HG03457 (cell line): ENCODE measurements around the gene CAMTA2.

ENCODE experiments used
- ATAC-seq: cut with Tn5 transposase; IDR thresholded peaks from one replicate; pipeline ENCODE4 v1.9.1; 2021; ENCODE audit warnings: moderate number of reproducible peaks; ENCODE audit not compliant: unreplicated experiment

Gene CAMTA2

DNA sequence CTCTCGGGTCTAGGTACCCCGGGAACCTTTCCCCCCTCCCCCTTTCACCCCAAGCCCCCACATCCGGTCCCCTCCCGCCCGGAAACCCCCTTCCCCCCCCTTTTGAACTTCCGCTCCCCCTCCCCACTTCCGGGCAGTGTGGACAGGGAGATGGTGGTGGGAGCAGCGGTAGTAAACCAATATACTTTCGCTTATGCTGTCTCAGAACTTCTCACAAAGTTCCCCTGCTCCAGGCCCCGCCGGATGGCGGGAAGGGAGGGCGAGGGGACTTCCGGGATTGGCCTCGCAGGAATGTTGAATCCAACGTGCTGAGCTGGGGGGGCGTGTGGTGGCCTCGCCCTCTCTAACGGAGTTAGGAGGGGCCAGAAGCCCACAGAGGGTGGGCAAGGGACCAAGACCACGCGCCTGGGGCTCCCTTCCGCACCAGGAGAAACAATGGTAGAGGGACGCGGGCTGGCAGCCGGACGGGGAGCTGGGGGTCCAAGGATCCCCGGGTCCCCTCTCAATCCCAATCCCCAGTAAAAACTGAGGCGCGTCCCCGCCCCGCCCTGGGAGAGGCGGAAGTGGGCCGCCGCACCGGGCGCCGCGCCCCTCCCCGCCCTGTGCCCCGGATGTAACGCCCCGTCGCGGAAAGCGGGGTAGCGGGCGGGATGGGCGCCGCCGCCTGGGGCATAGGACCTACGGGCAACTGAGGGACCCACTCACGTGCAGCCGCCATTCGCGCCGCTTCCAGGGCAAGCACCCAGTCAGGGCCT lies 39.9 kb downstream of the CAMTA2 start:
- no peak for ATAC-seq

DNA sequence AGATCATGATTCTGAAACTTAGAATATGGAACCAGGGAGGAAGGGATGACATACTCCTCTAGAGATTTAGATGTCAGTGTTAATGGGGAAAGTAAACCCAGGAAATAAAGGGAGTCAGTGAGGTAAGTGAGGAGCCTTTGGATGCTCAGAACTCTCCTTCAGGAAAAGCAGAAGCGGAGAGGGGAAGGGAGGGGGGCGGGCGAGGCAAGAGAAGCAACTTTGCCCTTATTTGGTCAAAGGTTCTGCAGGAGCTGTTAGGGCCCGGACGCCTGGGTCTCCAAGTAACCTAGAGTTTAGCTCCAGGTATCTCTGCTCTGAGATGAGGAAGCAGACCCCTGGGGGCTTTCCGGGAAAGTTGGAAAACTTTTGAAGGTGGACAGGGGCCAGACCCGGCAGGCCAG lies 40.5 kb downstream of the CAMTA2 start:
- ATAC-seq = no peak

DNA sequence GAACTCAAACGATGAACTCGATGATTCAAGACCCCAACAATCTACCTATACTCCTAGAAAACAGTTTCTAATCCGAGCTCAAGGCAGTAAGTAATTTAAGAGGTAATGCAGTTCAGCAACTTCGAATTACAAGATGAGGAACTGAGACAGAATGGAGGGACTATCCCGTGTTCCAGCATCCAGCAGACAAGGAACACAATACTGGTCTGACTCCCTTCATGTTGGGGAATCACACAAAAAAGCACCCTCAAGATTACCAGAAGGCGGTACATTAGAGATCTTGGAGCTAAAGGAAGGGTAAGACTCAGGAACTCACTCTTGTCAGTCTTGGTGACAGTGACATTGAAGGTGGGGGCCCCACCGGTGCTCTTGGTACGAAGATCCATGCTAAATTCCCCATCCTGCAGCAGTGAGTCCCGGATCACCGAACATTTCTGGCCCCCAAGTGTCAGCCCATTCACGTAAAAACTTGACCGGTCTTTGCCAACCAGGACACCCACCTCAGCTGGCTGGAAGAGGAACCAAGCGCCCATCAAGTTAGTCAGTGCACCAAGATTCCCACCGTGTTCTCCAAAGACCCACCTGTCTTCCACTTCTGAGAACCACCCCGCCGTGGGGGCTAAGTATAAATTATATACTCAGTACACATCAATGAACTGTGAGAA lies 41.0 kb downstream of the CAMTA2 start:
- no peak for ATAC-seq

DNA sequence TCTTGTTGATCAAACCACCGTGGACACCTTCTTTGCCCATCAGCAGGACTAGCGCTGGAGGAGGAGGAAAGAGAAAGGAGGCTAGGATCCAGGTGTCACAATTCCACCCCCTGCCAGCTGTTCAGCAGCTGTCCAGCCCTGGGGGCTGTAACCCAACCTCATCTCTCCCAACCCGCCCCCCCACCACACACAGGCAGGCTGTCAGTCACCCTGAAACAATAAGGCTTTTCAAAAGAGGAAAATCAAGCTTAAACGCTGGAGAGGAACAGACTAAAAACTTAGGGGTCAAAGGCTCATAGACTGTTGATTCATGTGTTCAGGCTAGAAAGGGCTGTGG lies 41.6 kb downstream of the CAMTA2 start:
- ATAC-seq = no peak

DNA sequence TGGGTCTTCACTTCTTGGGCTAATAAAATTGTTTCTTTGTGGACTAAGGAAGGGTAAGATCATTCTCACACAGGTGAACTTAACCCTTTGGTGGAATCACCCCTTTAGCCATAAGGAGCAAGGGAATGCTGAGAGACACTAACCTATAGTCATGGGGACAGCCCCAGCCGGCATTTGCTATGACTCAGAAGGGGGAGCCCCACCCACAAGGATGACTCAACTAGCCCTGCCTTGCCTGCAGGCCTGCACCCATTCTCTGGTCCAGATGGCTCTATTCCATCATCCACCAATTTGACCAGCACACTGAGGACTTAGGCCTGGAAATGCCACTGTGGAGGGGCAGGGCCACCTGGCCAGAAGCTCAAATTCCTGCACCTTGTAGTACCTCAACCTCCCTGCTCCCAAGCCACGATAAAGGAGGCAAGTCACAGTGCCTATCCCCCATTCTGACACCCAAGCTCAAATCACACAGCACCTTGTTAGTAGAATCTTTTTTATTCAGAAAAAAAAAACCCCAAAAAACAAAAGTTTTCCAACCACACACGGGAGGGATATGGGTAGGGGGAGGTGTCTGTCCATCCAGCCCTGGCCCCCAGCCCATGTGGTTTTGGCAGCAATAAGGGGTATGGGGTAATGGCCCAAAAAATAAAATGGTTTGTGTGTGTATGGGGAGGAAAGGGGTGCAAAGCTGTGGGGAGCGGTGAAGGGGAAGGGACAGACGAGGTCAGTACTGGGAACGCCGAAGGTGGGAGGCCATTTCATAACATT lies 42.1 kb downstream of the CAMTA2 start:
- no peak for ATAC-seq

DNA sequence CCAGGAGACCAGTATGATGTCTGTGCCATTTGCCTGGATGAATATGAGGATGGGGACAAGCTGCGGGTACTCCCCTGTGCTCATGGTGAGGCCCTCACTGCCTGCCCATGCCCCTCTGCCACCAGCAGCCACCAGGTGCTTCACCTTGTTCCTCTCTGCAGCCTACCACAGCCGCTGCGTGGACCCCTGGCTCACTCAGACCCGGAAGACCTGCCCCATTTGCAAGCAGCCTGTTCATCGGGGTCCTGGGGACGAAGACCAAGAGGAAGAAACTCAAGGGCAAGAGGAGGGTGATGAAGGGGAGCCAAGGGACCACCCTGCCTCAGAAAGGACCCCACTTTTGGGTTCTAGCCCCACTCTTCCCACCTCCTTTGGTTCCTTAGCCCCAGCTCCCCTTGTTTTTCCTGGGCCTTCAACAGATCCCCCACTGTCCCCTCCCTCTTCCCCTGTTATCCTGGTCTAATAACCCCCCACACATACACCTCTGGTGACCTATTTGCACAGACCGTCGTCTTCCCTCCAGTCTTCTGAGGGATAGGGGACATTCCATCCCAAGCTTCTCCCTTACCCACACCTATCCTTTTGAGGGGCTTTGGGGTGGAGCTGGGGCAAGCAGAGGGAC lies 42.8 kb downstream of the CAMTA2 start:
- ATAC-seq = no peak

DNA sequence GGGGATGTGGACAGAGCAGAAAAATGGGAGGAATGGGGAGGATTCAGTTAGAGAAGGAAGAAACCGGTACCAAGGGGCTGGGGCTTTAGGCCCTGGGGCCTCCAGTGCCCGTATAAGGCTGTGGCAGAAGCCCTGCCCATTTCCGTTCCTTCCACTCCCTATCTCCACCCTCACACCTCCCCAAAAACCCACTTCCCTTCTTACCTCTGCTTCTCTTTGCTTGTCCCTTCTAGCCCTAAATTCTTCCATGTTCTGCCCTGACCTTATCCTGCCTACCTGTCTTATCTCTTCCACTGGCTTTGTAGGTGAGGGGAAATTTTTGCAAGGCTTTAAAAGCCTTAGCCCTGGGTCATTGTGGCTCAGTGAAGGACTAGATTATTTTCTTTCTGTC lies 43.3 kb downstream of the CAMTA2 start:
- ATAC-seq = no peak

DNA sequence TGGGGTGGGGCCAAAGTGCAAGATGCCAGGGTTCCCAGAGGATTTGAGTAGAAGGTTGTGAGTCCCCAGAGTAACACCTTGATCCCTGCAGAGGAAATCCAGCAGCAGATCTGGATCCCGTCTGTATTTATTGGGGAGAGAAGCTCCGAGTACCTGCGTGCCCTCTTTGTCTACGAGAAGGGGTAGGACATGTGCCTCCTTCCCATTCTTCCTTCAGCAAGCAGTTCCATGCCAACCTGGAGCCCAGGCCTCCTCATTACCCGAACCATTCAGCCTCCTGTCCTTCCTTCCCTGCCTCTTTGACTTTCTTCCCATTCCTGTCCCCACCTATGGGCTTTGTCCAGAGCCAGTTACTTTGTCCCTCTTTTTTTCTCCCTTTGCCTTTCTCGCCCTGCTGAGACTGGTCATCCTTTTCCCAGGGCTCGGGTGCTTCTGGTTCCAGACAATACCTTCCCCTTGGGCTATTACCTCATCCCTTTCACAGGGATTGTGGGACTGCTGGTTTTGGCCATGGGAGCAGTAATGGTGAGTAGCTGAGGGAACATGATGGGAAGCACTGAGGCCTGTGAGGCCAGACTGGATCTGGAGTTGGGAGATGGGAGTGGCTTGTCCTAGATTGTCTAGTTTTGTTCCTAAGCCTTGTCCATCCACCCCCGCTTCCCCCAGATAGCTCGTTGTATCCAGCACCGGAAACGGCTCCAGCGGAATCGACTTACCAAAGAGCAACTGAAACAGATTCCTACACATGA lies 44.5 kb downstream of the CAMTA2 start:
- ATAC-seq = no peak

DNA sequence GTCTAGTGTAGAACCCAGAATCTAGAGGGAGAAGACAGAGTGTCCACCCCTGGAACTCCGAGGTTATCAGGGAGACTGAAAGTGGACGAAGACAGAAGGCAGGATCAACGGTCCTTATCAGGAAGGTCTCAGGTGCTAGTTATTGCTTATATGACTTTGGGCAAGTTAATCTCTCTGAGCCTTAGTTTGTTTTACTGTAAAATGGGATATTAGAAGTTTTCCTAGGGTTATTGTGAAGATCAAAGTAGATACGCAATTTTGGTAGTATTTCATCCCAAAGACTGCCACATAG lies 46.2 kb downstream of the CAMTA2 start:
- ATAC-seq = no peak

DNA sequence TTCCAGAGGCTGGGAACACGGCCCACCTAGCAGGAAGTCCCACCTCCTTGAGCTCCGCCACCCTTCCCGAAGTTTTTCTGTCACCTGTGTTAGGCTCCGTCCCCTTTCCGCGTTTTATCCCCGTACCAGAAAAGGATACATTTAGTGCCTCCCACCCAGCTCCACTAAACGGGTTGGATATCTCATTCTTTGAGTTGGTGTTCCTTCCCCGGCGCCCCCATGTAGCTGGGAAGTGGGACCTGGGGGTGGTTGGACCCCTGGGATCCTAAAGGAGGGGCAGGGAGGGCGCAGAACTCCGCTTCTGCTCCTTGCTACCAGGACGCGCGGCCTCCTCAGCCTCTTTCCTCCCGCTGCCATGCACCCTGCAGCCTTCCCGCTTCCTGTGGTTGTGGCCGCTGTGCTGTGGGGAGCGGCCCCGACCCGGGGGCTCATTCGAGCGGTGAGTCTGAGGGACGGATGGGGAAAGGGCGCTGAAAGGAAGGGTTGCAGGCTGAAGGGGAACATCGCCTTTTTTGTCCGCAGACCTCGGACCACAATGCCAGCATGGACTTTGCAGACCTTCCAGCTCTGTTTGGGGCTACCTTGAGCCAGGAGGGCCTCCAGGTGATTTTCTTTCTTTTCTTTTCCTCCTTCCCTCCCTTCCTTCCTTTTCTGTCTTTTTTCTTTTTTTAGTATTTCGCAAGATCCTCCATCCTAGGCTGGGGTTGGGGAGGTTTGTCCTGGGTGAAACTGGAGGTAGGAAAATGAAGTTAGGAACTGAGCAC lies 46.7 kb downstream of the CAMTA2 start:
- ATAC-seq = peak; percentile 7

DNA sequence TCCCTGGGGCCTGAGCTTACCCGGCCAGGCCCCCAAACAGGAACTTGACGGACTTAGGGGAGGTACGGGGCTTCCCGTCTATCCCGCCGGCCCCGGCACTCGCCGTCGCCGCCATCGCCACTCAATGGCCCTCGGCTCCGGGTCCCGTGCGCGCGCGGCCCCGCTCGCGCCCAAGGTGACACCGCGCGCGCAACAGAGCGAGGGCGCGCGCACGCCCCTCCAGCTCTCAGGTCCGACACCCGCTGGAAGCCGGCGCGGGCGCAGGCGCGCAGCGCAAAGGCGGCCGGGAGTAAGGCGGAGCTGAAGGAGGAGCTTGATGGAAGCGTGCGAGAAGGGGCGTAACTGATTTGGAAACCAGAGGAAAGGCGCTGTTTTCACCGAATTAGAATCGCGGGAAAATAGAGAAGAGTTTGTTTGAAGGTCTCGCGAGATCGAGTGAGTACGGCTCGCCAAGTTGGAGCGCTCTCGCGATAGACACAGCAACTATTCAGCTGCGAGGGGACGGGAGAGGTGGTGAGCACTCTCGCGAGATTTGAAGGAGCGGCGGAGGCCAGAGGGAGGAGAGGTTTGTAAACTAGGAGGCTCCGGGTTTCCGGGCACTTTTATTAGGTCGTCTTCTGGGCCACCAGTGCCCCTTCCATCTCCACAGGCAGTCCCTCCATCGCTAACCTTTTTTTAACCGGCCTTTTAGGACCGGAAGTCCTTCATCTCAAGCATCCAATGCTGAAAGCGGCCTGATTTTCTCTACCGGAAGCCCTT lies 47.5 kb downstream of the CAMTA2 start, which contains the start of the genes RNF167 and SLC25A11:
Gene RNF167 (plus strand): TSS at position 473 of the 759 bp plus-strand sequence. CDS start 642 bp downstream, outside the sequence.
Gene SLC25A11 (minus strand): TSS at position 251 of the 759 bp plus-strand sequence. CDS start 136 bp downstream, at position 115.
- peak; percentile 49 for ATAC-seq

DNA sequence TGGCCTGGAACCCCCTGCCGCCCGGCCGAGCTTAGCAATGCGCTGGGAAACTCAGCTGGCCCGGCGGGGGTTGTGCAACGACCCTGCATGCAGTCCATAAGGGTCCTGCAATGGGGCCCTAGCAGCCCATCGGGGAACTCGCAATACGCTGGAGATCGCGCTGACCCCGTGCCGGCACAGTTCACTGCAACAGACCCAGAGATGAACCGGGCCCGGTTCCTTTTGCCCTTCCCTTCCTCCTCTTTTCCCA lies 48.0 kb downstream of the CAMTA2 start:
- peak; percentile 3 for ATAC-seq

DNA sequence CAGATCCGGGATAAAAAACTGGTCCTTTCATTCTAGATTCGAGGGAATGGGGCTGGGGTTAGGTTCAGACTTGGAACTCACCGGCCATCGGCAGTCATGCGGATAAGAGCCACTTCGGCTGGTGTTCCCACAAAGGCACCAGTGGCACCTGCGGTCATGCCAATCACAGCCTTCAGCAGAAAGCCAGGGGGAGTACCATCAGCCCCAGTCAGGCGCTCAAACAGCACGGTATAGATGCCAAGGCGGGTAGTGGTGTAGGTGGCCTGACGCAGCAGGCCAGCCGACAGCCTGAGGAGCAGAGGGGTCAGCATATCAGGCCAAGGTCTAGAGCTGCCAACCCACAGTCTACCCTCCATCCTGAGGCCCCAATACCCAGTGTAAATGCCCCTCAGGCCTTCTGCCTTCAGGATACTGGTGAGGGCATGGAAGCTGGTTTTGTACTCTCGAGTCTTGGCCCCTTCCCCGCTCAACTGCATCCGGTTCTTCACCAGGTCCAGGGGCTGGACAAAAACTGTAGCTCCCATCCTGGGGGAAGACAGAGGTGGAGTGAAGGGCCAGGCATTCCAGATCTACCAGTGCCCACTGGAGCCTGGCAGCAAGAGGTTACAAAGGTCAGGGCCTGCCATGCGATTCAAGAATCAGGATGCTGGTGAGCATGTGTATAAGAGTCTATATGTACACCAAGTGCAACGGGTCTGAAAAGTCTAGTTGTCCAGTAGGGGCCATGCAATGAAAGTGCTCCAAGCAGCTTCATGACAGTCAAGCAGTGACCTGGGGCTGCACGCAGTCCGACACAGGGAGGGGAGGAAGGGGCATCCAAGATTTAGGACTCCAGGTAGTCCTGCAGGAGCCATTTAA lies 48.6 kb downstream of the CAMTA2 start:
- ATAC-seq = no peak

DNA sequence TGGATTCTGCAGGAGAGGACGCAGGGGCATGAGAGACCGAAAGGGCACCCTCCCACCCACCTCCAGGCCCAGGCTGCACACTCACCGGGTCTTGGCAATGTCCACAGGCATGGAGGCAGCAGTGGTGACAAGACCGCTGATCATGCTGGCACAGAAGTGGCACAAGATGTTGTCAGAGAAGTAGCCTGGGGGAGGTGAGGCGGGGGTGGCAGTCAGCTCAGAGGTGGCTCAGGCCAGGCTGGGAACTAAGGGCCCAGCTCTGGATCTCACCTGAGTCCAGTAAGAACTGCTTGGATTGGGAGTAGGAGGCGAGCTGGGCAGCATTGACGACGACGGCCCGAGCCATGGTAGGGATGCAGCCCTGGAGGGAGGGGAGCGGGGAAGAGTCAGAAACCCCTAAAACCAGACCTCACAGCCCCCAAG lies 49.4 kb downstream of the CAMTA2 start:
- no peak for ATAC-seq

DNA sequence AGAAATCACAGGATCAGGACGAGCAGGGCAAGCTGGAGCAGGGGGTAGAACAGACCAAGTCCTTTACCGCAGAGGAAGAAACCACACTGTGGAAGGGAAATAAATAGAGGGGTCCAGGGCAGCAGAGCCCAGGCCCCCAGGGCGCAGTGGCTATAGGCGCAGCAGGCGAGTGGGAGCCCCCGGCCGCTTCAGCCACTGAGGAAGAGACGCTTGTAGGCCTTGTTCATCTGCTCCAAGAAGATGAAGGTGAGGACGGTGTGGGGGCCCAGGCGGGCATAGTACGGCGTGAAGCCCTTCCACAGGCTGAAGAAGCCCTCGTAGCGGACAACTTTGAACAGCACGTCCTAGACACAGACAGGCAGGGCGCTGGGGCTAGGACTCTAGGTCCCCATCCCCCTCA lies 49.9 kb downstream of the CAMTA2 start:
- no peak for ATAC-seq

DNA sequence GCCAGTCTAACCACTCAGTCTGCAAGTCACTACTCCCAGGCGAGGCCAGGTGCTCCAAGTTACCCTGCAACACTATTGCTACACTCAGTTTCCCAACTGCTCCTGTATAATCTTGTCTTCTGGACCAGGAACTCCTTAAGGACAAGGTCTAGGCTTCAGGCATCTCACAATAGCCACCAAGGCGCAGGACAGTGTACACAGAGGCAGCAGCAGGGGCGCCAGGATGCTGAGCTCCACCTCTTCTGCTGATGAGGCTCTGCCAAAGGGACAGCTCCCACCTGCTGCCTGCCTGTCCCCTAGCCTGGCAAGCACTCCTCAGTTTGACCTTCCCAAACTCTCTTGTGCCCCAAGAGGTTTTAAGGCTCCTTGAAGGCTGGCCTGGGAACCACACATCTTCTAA lies 51.0 kb downstream of the CAMTA2 start:
- no peak for ATAC-seq

DNA sequence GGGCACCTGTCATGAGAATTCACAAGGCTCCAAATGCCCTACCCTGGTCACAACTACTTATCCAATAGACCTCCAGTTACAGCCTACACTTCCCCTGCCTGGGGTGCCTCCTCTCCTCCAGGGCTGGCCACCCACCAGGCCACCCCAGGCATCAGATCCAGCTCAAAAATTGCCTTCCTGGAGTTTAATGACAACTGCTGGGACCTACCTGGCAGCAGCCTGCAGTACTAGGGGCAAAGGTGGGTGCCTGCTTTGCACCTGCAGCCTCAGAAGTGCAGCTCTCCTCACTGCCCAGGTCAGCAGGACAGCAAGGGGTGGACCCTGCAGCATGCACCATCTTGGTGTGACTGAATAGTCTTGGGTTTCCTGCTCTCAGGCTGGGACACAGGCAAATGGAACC lies 51.8 kb downstream of the CAMTA2 start:
- ATAC-seq = no peak

DNA sequence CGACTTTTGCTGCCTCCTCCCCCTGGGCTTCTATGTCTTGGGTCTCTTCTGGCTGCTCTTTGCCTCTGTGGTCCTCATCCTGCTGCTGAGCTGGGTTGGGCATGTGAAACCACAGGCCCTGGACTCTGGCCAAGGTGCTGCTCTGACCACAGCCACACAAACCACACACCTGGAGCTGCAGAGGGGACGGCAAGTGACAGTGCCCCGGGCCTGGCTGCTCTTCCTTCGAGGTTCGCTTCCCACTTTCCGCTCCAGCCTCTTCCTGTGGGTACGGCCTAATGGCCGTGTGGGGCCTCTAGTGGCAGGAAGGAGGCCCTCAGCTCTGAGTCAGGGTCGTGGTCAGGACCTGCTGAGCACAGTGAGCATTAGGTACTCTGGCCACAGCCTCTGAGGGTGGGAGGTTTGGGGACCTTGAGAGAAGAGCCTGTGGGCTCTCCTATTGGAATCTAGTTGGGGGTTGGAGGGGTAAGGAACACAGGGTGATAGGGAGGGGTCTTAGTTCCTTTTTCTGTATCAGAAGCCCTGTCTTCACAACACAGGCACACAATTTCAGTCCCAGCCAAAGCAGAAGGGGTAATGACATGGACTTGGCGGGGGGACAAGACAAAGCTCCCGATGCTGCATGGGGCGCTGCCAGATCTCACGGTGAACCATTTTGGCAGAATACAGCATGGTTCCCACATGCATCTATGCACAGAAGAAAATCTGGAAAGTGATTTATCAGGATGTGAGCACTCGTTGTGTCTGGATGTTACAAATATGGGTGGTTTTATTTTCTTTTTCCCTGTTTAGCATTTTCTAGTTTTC lies 53.1 kb downstream of the CAMTA2 start:
- ATAC-seq = no peak
